ENCODE measurements around the gene EIF4E. TPM values are rescaled to one million over a fixed set of nuclear protein-coding genes. Genes with fewer than 3 reads are reported as not detected.
A peak's percentile ranks its signal among the peaks of the same experiment; 100 is the strongest.

Gene EIF4E
- total RNA-seq, 1 experiment from 2014 or later, result 104 TPM

GRCh38 chr4:98945297-98945850 is 16.4 kb upstream of the EIF4E start:
- TF ChIP-seq CTCF (IDR thresholded peaks at IDR 0.05; ENCODE audit: unreplicated experiment), result no peak
- Mint-ChIP-seq H3K9me3 (ENCODE audit: unreplicated experiment) (no peaks in the 10 kb centered on the region), H3K27me3 (ENCODE audit: insufficient read depth, unreplicated experiment) (no peaks in the 10 kb centered on the region), H3K36me3 (ENCODE audit: insufficient read depth, unreplicated experiment) (no peaks in the 10 kb centered on the region), H3K27ac (ENCODE audit: low read depth, unreplicated experiment) (no peak overlapping the region), H3K4me1 (ENCODE audit: insufficient read depth, unreplicated experiment) (no peaks in the 10 kb centered on the region), H3K4me3 (ENCODE audit: unreplicated experiment) (no peak overlapping the region)
- CTCF ChIA-PET, result interaction anchor here (1.8 kb wide), 1 partner anchor 111 kb away, joined by 8 read pairs; no protein-coding TSS in a partner anchor
- POLR2A ChIA-PET, result interaction anchor here (0.6 to 1.6 kb wide), 4 partner anchors 16 to 111 kb away, joined by 4 to 5 read pairs (median 4); no protein-coding TSS in a partner anchor
- DNase-seq (ENCODE audit: unreplicated experiment), result no peak
- intact Hi-C loops (cut with micrococcal nuclease), result no loop called here
- BruUV-seq (replicated peaks), result no TSS peak

- POLR2A ChIA-PET, result interaction anchor here (0.6 to 1.1 kb wide), 2 partner anchors 57 to 67 kb away, joined by 3 to 4 read pairs; no protein-coding TSS in a partner anchor
- intact Hi-C loops (cut with micrococcal nuclease), result loop anchor here (2.0 to 10.0 kb wide), 3 partner anchors 55 to 465 kb away; partner anchors contain the start of genes METAP1 and TSPAN5
- no peak overlapping the region for H3K27ac Mint-ChIP-seq (ENCODE audit: low read depth, unreplicated experiment)
Measured at GRCh38 chr4:98939892-98940298, 11.0 kb upstream of the EIF4E start.

DNA sequence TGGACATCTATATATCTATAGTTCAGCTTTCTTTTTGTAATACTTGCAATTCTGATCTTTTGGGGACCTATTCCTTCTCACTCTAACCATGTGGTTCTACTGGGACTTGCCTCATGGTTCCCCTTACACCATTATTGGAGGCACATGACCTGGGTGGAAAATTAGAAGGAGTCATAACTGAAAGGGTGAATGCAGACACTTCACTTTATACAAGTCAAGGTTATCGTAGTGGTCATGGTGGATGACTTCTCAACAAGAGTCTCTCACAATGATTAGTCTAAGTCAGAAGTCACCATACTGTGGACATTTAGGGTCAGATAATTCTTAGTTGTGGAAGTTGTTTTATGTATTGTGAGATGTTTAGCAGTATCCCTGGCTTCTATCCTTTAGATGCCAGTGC is 10.5 kb upstream of the EIF4E start:
- Mint-ChIP-seq H3K4me1 (ENCODE audit: insufficient read depth, unreplicated experiment) (peaks cover 22% of the 10 kb centered on the region), H3K4me3 (ENCODE audit: unreplicated experiment) (no peak overlapping the region), H3K27ac (ENCODE audit: low read depth, unreplicated experiment) (no peak overlapping the region), H3K9me3 (ENCODE audit: unreplicated experiment) (no peaks in the 10 kb centered on the region), H3K36me3 (ENCODE audit: insufficient read depth, unreplicated experiment) (no peaks in the 10 kb centered on the region), H3K27me3 (ENCODE audit: insufficient read depth, unreplicated experiment) (no peaks in the 10 kb centered on the region)
- CTCF ChIA-PET, result interaction anchor here (0.7 to 2.2 kb wide), 11 partner anchors 8 to 311 kb away, joined by 3 to 16 read pairs (median 4); partner anchors contain the start of gene METAP1
- DNase-seq (ENCODE audit: unreplicated experiment), result no peak
- BruUV-seq (replicated peaks), result no TSS peak
- intact Hi-C loops (cut with micrococcal nuclease), result loop anchor here (2.0 to 10.0 kb wide), 3 partner anchors 55 to 465 kb away; partner anchors contain the start of genes METAP1 and TSPAN5
- no peak for TF ChIP-seq CTCF (IDR thresholded peaks at IDR 0.05; ENCODE audit: unreplicated experiment)
- POLR2A ChIA-PET, result interaction anchor here (0.8 to 1.5 kb wide), 3 partner anchors 11 to 57 kb away, joined by 3 to 4 read pairs (median 4); no protein-coding TSS in a partner anchor

More at GRCh38 chr4:98939892-98940298, 11.0 kb upstream of the EIF4E start:
- DNase-seq (ENCODE audit: unreplicated experiment), result peak; percentile 68
- Mint-ChIP-seq H3K27me3 (ENCODE audit: insufficient read depth, unreplicated experiment) (no peaks in the 10 kb centered on the region), H3K4me3 (ENCODE audit: unreplicated experiment) (no peak overlapping the region), H3K9me3 (ENCODE audit: unreplicated experiment) (no peaks in the 10 kb centered on the region), H3K4me1 (ENCODE audit: insufficient read depth, unreplicated experiment) (peaks cover 22% of the 10 kb centered on the region), H3K36me3 (ENCODE audit: insufficient read depth, unreplicated experiment) (no peaks in the 10 kb centered on the region)
- BruUV-seq (replicated peaks), result no TSS peak
- TF ChIP-seq CTCF (IDR thresholded peaks at IDR 0.05; ENCODE audit: unreplicated experiment), result peak; percentile 55
- CTCF ChIA-PET, result interaction anchor here (0.6 to 2.5 kb wide), 23 partner anchors 8 to 1842 kb away, joined by 3 to 23 read pairs (median 4); no protein-coding TSS in a partner anchor

DNA sequence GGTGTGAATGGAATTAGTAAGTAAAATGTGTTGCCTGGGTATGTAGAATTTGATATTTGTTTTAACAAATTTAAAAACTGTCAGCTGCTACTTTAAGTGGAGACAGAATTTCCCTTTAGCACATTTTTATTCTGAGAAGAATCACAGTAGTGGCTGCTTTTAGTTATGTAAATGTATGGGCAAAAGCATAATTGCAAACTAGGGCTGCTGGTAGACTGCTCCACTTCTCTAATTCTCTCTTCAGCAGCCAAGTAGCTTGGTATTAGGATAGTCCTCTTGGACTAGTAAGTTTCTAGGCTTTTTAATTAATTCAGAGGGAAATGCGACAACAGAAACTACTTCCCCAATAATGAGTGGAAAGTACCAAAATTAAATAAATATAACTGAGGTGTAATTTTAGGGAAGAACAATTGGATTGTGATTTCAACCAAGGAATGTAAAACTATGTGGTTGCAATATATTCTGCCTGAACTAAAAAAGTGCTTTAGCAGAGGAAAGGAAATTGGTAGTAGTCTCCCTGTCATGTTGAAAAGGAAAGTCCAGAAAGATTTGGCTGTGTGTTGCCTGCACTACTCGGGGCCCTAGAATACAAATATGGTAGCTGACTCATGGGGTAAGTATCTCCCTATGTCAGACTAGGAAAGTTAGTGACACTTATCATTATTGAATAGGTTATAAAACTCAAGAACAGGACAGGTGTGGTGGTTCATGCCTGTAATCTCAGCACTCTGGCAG is 9.2 kb upstream of the EIF4E start:
- Mint-ChIP-seq H3K9me3 (ENCODE audit: unreplicated experiment) (no peaks in the 10 kb centered on the region), H3K4me3 (ENCODE audit: unreplicated experiment) (no peak overlapping the region), H3K36me3 (ENCODE audit: insufficient read depth, unreplicated experiment) (no peaks in the 10 kb centered on the region), H3K4me1 (ENCODE audit: insufficient read depth, unreplicated experiment) (peaks cover 22% of the 10 kb centered on the region), H3K27ac (ENCODE audit: low read depth, unreplicated experiment) (no peak overlapping the region), H3K27me3 (ENCODE audit: insufficient read depth, unreplicated experiment) (no peaks in the 10 kb centered on the region)
- CTCF ChIA-PET, result interaction anchor here (0.7 to 2.2 kb wide), 6 partner anchors 9 to 524 kb away, joined by 3 to 16 read pairs (median 3); partner anchors contain the start of gene METAP1
- no peak for TF ChIP-seq CTCF (IDR thresholded peaks at IDR 0.05; ENCODE audit: unreplicated experiment)
- POLR2A ChIA-PET, result interaction anchor here (1.3 to 1.6 kb wide), 3 partner anchors 9 to 57 kb away, joined by 3 to 12 read pairs (median 5); partner anchors contain the start of genes EIF4E and METAP1
- no TSS peak for BruUV-seq (replicated peaks)
- intact Hi-C loops (cut with micrococcal nuclease), result loop anchor here (2.0 to 10.0 kb wide), 3 partner anchors 57 to 467 kb away; partner anchors contain the start of genes METAP1 and TSPAN5
- no peak for DNase-seq (ENCODE audit: unreplicated experiment)

Measured in MCF 10A (cell line).